Tibial nerve (tissue), 4 donors: ENCODE results near the gene SRSF4.

Experiments
- CTCF ChIP-seq, 5 experiments: fragments of 200-600 bp in 3 of 5; fragments of 450-650 bp in 2 of 5; sonication (generic) in 3 of 5; IDR thresholded peaks; one replicate each; pipeline ENCODE4 v1.5.1; 2016 to 2019; ENCODE audit warnings: antibody characterized with exemption in 5 of 5, mild to moderate bottlenecking in 3 of 5, moderate library complexity in 2 of 5
- EP300 ChIP-seq, 2 donors: sonication (generic); formaldehyde crosslinking; IDR thresholded peaks; one replicate each; pipeline ENCODE4 v1.6.1; 2017; ENCODE audit warnings: antibody characterized with exemption in 2 of 2, mild to moderate bottlenecking in 1 of 2
- POLR2A ChIP-seq, 2 donors: fragments of 450-650 bp; IDR thresholded peaks; one replicate each; pipeline ENCODE4 v1.6.1; 2017; ENCODE audit warnings: antibody characterized with exemption in 2 of 2, mild to moderate bottlenecking in 2 of 2, moderate library complexity in 2 of 2

DNA sequence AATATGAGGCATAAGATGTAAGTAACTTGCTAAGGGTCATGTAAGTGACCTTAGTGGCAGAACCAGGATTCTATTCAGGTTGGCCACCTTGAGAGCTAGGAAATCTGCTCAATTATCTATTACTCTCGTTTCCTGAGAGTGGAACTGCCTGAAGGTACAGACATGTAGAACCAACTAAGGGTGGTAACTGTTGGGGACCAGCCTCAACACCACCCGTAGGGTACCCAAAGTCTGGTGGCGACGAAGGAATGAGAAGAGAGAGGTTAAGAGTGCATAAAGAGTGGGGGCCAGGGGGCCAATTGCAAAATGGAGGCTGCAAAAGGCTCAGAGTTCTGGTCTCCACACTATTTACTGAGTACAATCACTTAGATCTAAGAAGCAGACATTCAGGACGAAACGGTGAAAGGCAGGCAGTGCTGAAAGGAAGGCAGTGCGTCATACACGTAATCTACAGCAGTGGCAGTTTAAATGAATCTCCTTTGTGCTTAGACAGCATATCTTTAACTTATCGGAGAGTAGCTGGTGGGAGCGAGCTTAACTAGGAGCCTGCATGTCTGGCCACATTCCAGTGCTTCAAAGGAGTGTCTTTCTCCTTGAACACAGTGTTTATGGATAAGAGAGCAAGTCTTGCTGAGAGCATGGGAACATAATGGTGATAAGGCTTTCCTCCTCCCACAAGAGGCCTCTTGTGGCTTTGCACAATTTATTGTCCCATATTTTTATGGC lies 25.0 kb downstream of the SRSF4 start:
- TF ChIP-seq CTCF (IDR thresholded peaks at IDR 0.05), result no peak
- no peak for TF ChIP-seq POLR2A (IDR thresholded peaks at IDR 0.05)
- no peak for TF ChIP-seq EP300 (IDR thresholded peaks at IDR 0.05)
